ENCODE results near the gene ARHGEF7.

ARHGEF7 gene

DNA sequence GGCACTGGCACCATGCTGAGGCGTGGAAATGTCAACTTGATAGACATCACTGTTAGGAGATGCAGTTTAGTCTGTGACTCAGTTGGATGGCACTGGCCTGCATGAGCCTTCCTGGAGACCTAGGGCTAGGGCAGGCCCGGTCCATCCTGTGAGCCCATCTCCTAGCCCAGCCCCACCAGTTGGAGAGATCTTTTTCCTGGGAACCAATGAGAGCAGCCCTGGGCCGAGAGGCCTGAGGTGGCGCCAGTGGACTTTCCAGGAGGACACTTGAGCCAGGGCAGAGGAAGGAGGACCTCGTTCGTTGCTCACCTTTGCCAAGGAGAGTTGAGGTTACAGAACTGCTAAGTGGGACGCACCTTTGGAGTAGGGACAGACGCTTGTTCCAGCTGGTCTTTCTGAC lies 104.8 kb downstream of the ARHGEF7 start:
- peaks cover 15% of the 10 kb centered on the region for H3K36me3 ChIP-seq (replicated peaks; ENCODE audit: low read depth, low read length)
- no peaks in the 10 kb centered on the region for H3K9me3 ChIP-seq (ENCODE audit: insufficient read depth, low read length)
- no peak overlapping the region for H3K4me3 ChIP-seq (ENCODE audit: low read length)
- H2AFZ ChIP-seq (ENCODE audit: low read depth, low read length), result no peak overlapping the region
- H3K4me2 ChIP-seq (ENCODE audit: low read length), result no peak overlapping the region
- H3K27me3 ChIP-seq (ENCODE audit: low read depth, low read length), result no peaks in the 10 kb centered on the region
- TF ChIP-seq EZH2phosphoT487 (IDR thresholded peaks at IDR 0.05; ENCODE audit: low read depth), result no peak
- TF ChIP-seq, protein P1, sequence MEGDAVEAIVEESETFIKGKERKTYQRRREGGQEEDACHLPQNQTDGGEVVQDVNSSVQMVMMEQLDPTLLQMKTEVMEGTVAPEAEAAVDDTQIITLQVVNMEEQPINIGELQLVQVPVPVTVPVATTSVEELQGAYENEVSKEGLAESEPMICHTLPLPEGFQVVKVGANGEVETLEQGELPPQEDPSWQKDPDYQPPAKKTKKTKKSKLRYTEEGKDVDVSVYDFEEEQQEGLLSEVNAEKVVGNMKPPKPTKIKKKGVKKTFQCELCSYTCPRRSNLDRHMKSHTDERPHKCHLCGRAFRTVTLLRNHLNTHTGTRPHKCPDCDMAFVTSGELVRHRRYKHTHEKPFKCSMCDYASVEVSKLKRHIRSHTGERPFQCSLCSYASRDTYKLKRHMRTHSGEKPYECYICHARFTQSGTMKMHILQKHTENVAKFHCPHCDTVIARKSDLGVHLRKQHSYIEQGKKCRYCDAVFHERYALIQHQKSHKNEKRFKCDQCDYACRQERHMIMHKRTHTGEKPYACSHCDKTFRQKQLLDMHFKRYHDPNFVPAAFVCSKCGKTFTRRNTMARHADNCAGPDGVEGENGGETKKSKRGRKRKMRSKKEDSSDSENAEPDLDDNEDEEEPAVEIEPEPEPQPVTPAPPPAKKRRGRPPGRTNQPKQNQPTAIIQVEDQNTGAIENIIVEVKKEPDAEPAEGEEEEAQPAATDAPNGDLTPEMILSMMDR (IDR thresholded peaks at IDR 0.05; ENCODE audit: low read depth, low read length), result no peak
- H3K9ac ChIP-seq (ENCODE audit: low read length), result no peak overlapping the region
- H3K4me1 ChIP-seq (ENCODE audit: low read length), result peaks cover under 1% of the 10 kb centered on the region; the same call in 1 of the 2 replicates
- H3K79me2 ChIP-seq (ENCODE audit: low read length), result peaks cover 57% of the 10 kb centered on the region
- H4K20me1 ChIP-seq (ENCODE audit: insufficient read depth, low read length), result peaks cover 70% of the 10 kb centered on the region
- no peak overlapping the region for H3K27ac ChIP-seq (ENCODE audit: low read length)

DNA sequence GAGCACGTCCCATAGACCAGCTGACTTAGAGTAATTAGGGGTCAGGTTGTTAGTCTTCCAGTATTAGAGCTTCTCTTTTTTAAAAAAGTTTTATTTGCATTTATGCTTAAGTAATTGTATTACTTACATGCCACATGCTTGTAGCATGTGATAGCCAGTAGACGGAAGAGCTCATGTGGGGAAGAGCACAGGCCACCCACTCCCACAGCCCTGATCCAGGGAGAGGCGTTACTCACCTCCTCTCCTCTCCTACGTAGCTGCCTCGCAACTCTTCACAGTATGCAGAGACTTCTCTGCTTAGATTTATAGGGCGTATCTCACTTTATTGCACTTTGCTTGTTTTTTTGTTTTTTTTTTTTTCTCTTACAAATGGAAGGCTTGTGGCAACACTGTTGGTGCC lies 110.1 kb downstream of the ARHGEF7 start:
- Histone ChIP-seq H3K27me3 (ENCODE audit: low read depth, low read length) (no peaks in the 10 kb centered on the region), H3K27ac (ENCODE audit: low read length) (no peak overlapping the region), H3K9ac (ENCODE audit: low read length) (no peak overlapping the region), H2AFZ (ENCODE audit: low read depth, low read length) (no peak overlapping the region), H3K79me2 (ENCODE audit: low read length) (peaks cover 36% of the 10 kb centered on the region), H4K20me1 (ENCODE audit: insufficient read depth, low read length) (peaks cover 56% of the 10 kb centered on the region), H3K9me3 (ENCODE audit: insufficient read depth, low read length) (no peaks in the 10 kb centered on the region), H3K36me3 (replicated peaks; ENCODE audit: low read depth, low read length) (peaks cover 23% of the 10 kb centered on the region), H3K4me3 (ENCODE audit: low read length) (no peak overlapping the region), H3K4me2 (ENCODE audit: low read length) (peak overlapping the region; percentile 41), H3K4me1 (ENCODE audit: low read length) (peaks cover 16% of the 10 kb centered on the region)
- TF ChIP-seq, protein P1 (IDR thresholded peaks at IDR 0.05; ENCODE audit: low read depth, low read length), result no peak
- TF ChIP-seq EZH2phosphoT487 (IDR thresholded peaks at IDR 0.05; ENCODE audit: low read depth), result no peak

DNA sequence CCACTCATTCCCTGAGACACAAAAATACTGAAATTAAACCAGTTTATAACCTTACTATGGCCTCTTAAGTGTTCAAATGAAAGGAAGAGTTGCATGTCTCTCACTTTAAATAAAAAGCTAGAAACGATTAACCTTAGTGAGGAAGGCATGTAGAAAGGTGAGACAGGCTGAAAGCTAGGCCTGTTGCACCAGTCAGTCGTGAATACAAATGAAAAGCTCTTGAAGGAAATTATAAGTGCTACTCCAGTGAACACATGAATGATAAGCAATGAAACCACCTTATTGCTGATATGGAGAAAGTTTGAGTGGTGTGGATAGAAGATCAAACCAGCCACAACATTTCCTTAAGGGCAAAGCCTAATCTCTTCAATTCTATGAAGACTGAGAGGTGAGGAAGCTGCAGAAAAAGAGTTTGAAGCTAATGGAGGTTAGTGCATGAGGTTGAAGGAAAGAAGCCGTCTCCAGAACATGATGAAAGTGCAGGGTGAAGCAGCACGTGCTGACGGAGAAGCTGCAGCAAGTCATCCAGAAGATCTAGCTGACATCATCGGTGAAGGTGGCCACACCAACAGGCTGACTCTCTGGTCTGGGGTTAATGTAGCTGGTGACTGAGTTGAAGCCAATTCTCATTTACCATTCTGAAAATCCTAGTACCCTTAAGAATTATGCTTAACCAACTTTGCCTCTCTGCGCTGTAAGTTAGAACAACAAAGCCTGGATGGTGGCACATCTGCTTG lies 110.9 kb downstream of the ARHGEF7 start:
- no peaks in the 10 kb centered on the region for H3K27me3 ChIP-seq (ENCODE audit: low read depth, low read length)
- no peaks in the 10 kb centered on the region for H3K9me3 ChIP-seq (ENCODE audit: insufficient read depth, low read length)
- peaks cover 16% of the 10 kb centered on the region for H3K4me1 ChIP-seq (ENCODE audit: low read length)
- H3K9ac ChIP-seq (ENCODE audit: low read length), result no peak overlapping the region
- peaks cover 18% of the 10 kb centered on the region for H3K36me3 ChIP-seq (replicated peaks; ENCODE audit: low read depth, low read length)
- H4K20me1 ChIP-seq (ENCODE audit: insufficient read depth, low read length), result peaks cover 57% of the 10 kb centered on the region
- no peak for TF ChIP-seq EZH2phosphoT487 (IDR thresholded peaks at IDR 0.05; ENCODE audit: low read depth)
- TF ChIP-seq, protein P1 (IDR thresholded peaks at IDR 0.05; ENCODE audit: low read depth, low read length), result no peak
- H2AFZ ChIP-seq (ENCODE audit: low read depth, low read length), result no peak overlapping the region
- peak overlapping the region; percentile 14; the same call in 1 of the 2 replicates for H3K27ac ChIP-seq (ENCODE audit: low read length)
- H3K4me3 ChIP-seq (ENCODE audit: low read length), result peak overlapping the region; percentile 5; the same call in 1 of the 2 replicates
- H3K4me2 ChIP-seq (ENCODE audit: low read length), result peak overlapping the region; percentile 41
- peaks cover 33% of the 10 kb centered on the region for H3K79me2 ChIP-seq (ENCODE audit: low read length)

DNA sequence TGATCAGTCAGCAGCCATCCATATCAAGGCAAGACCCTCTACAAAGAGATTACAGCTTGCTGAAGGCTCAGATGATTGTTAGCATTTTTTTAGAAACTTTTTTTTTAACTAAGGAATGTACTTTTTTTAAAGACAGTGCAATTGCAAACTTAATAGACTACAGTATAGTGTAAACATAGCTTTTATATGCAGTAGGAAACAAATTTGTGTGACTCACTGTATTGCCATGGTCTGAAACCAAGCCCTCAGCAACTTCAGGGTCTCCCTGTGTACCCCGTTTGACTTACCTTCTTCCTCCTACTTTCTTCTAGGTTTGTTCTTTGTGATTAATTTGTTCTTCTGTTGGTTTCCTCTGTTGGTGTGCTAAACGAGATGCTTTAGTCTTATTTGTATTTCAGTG lies 112.3 kb downstream of the ARHGEF7 start:
- H3K36me3 ChIP-seq (replicated peaks; ENCODE audit: low read depth, low read length), result peaks cover 18% of the 10 kb centered on the region
- no peaks in the 10 kb centered on the region for H3K27me3 ChIP-seq (ENCODE audit: low read depth, low read length)
- H3K9ac ChIP-seq (ENCODE audit: low read length), result no peak overlapping the region
- H3K4me2 ChIP-seq (ENCODE audit: low read length), result no peak overlapping the region
- peaks cover 46% of the 10 kb centered on the region for H3K79me2 ChIP-seq (ENCODE audit: low read length)
- no peak overlapping the region for H2AFZ ChIP-seq (ENCODE audit: low read depth, low read length)
- H3K4me3 ChIP-seq (ENCODE audit: low read length), result no peak overlapping the region
- peaks cover 16% of the 10 kb centered on the region for H3K4me1 ChIP-seq (ENCODE audit: low read length)
- H3K27ac ChIP-seq (ENCODE audit: low read length), result no peak overlapping the region
- H4K20me1 ChIP-seq (ENCODE audit: insufficient read depth, low read length), result peaks cover 66% of the 10 kb centered on the region
- TF ChIP-seq, protein P1 (IDR thresholded peaks at IDR 0.05; ENCODE audit: low read depth, low read length), result no peak
- no peak for TF ChIP-seq EZH2phosphoT487 (IDR thresholded peaks at IDR 0.05; ENCODE audit: low read depth)
- H3K9me3 ChIP-seq (ENCODE audit: insufficient read depth, low read length), result no peaks in the 10 kb centered on the region

All from OCI-LY3 (cell line).